ENCODE measurements around the gene PLEKHF1.

PLEKHF1 gene

GRCh38 chr19:29650772-29651387 lies 14.4 kb upstream of the PLEKHF1 start:
- no peak overlapping the region for H2AFZ ChIP-seq (ENCODE audit: insufficient read depth, low read length, poor library complexity)
- H3K4me1 ChIP-seq (ENCODE audit: control insufficient read depth in 1 of 2, insufficient read depth in 2 of 2, low read length in 2 of 2) = no peaks in the 10 kb centered on the region
- no peak overlapping the region for H3K9ac ChIP-seq (ENCODE audit: low read length)
- H3K36me3 ChIP-seq (ENCODE audit: control insufficient read depth in 1 of 2, insufficient read depth in 2 of 2, low read length in 2 of 2) = no peaks in the 10 kb centered on the region
- H2BK120ac ChIP-seq (ENCODE audit: insufficient read depth, low read length, poor library complexity) = no peak overlapping the region
- no peak overlapping the region for H2AK5ac ChIP-seq (ENCODE audit: low read length)
- H4K12ac ChIP-seq (ENCODE audit: low read depth, low read length) = no peak overlapping the region
- no peaks in the 10 kb centered on the region for H3K79me1 ChIP-seq (ENCODE audit: low read length)
- H3K79me2 ChIP-seq (ENCODE audit: control insufficient read depth, insufficient read depth, low read length, poor library complexity) = no peaks in the 10 kb centered on the region
- no peak overlapping the region for H3K4me2 ChIP-seq (ENCODE audit: low read length)
- no peak for DNase-seq
- WGBS (ENCODE audit: extremely low coverage, insufficient coverage, insufficient read length) = no CpG with 5 or more reads among the region's 7 CpGs
- H3K18ac ChIP-seq (ENCODE audit: low read length) = no peak overlapping the region
- H3K9me3 ChIP-seq (ENCODE audit: insufficient read depth, low read depth, low read length) = peaks cover 2% of the 10 kb centered on the region
- H4K8ac ChIP-seq (ENCODE audit: low read depth, low read length) = no peak overlapping the region
- H3K27ac ChIP-seq (ENCODE audit: low read depth, low read length) = no peak overlapping the region
- H3K27me3 ChIP-seq (ENCODE audit: insufficient read depth, low read length) = no peaks in the 10 kb centered on the region
- H2BK12ac ChIP-seq (ENCODE audit: low read length) = no peak overlapping the region
- H3K4ac ChIP-seq (ENCODE audit: low read depth, low read length) = no peak overlapping the region
- no peak overlapping the region for H4K91ac ChIP-seq (ENCODE audit: low read depth, low read length)
- H3K14ac ChIP-seq (ENCODE audit: low read length) = no peak overlapping the region
- no peak overlapping the region for H3K4me3 ChIP-seq (ENCODE audit: low read depth, low read length)
- no peak overlapping the region for H3K23ac ChIP-seq (ENCODE audit: low read length)
- H2BK5ac ChIP-seq (ENCODE audit: low read depth, low read length, poor library complexity) = no peak overlapping the region

GRCh38 chr19:29651622-29652394 lies 13.5 kb upstream of the PLEKHF1 start:
- Histone ChIP-seq H3K79me1 (ENCODE audit: low read length) (no peaks in the 10 kb centered on the region), H3K4me3 (ENCODE audit: low read depth, low read length) (no peak overlapping the region), H4K91ac (ENCODE audit: low read depth, low read length) (no peak overlapping the region), H2BK12ac (ENCODE audit: low read length) (no peak overlapping the region), H2BK120ac (ENCODE audit: insufficient read depth, low read length, poor library complexity) (no peak overlapping the region), H3K23ac (ENCODE audit: low read length) (no peak overlapping the region), H2AK5ac (ENCODE audit: low read length) (no peak overlapping the region), H3K79me2 (ENCODE audit: control insufficient read depth, insufficient read depth, low read length, poor library complexity) (no peaks in the 10 kb centered on the region), H3K27me3 (ENCODE audit: insufficient read depth, low read length) (no peaks in the 10 kb centered on the region), H2AFZ (ENCODE audit: insufficient read depth, low read length, poor library complexity) (no peak overlapping the region), H3K4ac (ENCODE audit: low read depth, low read length) (no peak overlapping the region), H4K8ac (ENCODE audit: low read depth, low read length) (no peak overlapping the region), H3K27ac (ENCODE audit: low read depth, low read length) (no peak overlapping the region), H3K9ac (ENCODE audit: low read length) (no peak overlapping the region), H3K36me3 (ENCODE audit: control insufficient read depth in 1 of 2, insufficient read depth in 2 of 2, low read length in 2 of 2) (no peaks in the 10 kb centered on the region), H4K12ac (ENCODE audit: low read depth, low read length) (no peak overlapping the region), H3K9me3 (ENCODE audit: insufficient read depth, low read depth, low read length) (peaks cover 2% of the 10 kb centered on the region), H3K18ac (ENCODE audit: low read length) (no peak overlapping the region), H2BK5ac (ENCODE audit: low read depth, low read length, poor library complexity) (no peak overlapping the region), H3K4me2 (ENCODE audit: low read length) (no peak overlapping the region), H3K4me1 (ENCODE audit: control insufficient read depth in 1 of 2, insufficient read depth in 2 of 2, low read length in 2 of 2) (no peaks in the 10 kb centered on the region), H3K14ac (ENCODE audit: low read length) (no peak overlapping the region)
- no peak for DNase-seq
- WGBS (ENCODE audit: extremely low coverage, insufficient coverage, insufficient read length) = no CpG with 5 or more reads among the region's 7 CpGs

GRCh38 chr19:29653398-29653797 lies 11.9 kb upstream of the PLEKHF1 start:
- H3K4ac ChIP-seq (ENCODE audit: low read depth, low read length) = no peak overlapping the region
- no CpG with 5 or more reads among the region's 5 CpGs for WGBS (ENCODE audit: extremely low coverage, insufficient coverage, insufficient read length)
- no peak overlapping the region for H3K4me2 ChIP-seq (ENCODE audit: low read length)
- H4K12ac ChIP-seq (ENCODE audit: low read depth, low read length) = no peak overlapping the region
- H2AFZ ChIP-seq (ENCODE audit: insufficient read depth, low read length, poor library complexity) = no peak overlapping the region
- H4K91ac ChIP-seq (ENCODE audit: low read depth, low read length) = no peak overlapping the region
- no peaks in the 10 kb centered on the region for H3K4me1 ChIP-seq (ENCODE audit: control insufficient read depth in 1 of 2, insufficient read depth in 2 of 2, low read length in 2 of 2)
- H3K23ac ChIP-seq (ENCODE audit: low read length) = no peak overlapping the region
- no peak overlapping the region for H3K4me3 ChIP-seq (ENCODE audit: low read depth, low read length)
- DNase-seq = no peak
- H3K36me3 ChIP-seq (ENCODE audit: control insufficient read depth in 1 of 2, insufficient read depth in 2 of 2, low read length in 2 of 2) = no peaks in the 10 kb centered on the region
- H4K8ac ChIP-seq (ENCODE audit: low read depth, low read length) = no peak overlapping the region
- H3K27ac ChIP-seq (ENCODE audit: low read depth, low read length) = no peak overlapping the region
- no peaks in the 10 kb centered on the region for H3K27me3 ChIP-seq (ENCODE audit: insufficient read depth, low read length)
- H3K18ac ChIP-seq (ENCODE audit: low read length) = no peak overlapping the region
- no peak overlapping the region for H2AK5ac ChIP-seq (ENCODE audit: low read length)
- no peak overlapping the region for H2BK5ac ChIP-seq (ENCODE audit: low read depth, low read length, poor library complexity)
- H3K9ac ChIP-seq (ENCODE audit: low read length) = no peak overlapping the region
- peaks cover 2% of the 10 kb centered on the region for H3K9me3 ChIP-seq (ENCODE audit: insufficient read depth, low read depth, low read length)
- no peaks in the 10 kb centered on the region for H3K79me2 ChIP-seq (ENCODE audit: control insufficient read depth, insufficient read depth, low read length, poor library complexity)
- H3K79me1 ChIP-seq (ENCODE audit: low read length) = no peaks in the 10 kb centered on the region
- H3K14ac ChIP-seq (ENCODE audit: low read length) = no peak overlapping the region
- H2BK120ac ChIP-seq (ENCODE audit: insufficient read depth, low read length, poor library complexity) = no peak overlapping the region
- H2BK12ac ChIP-seq (ENCODE audit: low read length) = no peak overlapping the region

GRCh38 chr19:29655648-29656335 lies 9.5 kb upstream of the PLEKHF1 start:
- H2BK120ac ChIP-seq (ENCODE audit: insufficient read depth, low read length, poor library complexity) = no peak overlapping the region
- no peak overlapping the region for H2AK5ac ChIP-seq (ENCODE audit: low read length)
- H3K79me2 ChIP-seq (ENCODE audit: control insufficient read depth, insufficient read depth, low read length, poor library complexity) = no peaks in the 10 kb centered on the region
- H3K36me3 ChIP-seq (ENCODE audit: control insufficient read depth in 1 of 2, insufficient read depth in 2 of 2, low read length in 2 of 2) = no peaks in the 10 kb centered on the region
- DNase-seq = no peak
- H3K9me3 ChIP-seq (ENCODE audit: insufficient read depth, low read depth, low read length) = peaks cover 2% of the 10 kb centered on the region
- H3K18ac ChIP-seq (ENCODE audit: low read length) = no peak overlapping the region
- no peaks in the 10 kb centered on the region for H3K79me1 ChIP-seq (ENCODE audit: low read length)
- H3K4me3 ChIP-seq (ENCODE audit: low read depth, low read length) = no peak overlapping the region
- H4K12ac ChIP-seq (ENCODE audit: low read depth, low read length) = no peak overlapping the region
- no peak overlapping the region for H3K4me2 ChIP-seq (ENCODE audit: low read length)
- H3K9ac ChIP-seq (ENCODE audit: low read length) = no peak overlapping the region
- no peak overlapping the region for H3K27ac ChIP-seq (ENCODE audit: low read depth, low read length)
- H3K14ac ChIP-seq (ENCODE audit: low read length) = no peak overlapping the region
- no peak overlapping the region for H2AFZ ChIP-seq (ENCODE audit: insufficient read depth, low read length, poor library complexity)
- H3K23ac ChIP-seq (ENCODE audit: low read length) = no peak overlapping the region
- WGBS (ENCODE audit: extremely low coverage, insufficient coverage, insufficient read length) = no CpG with 5 or more reads among the region's 4 CpGs
- H2BK12ac ChIP-seq (ENCODE audit: low read length) = no peak overlapping the region
- H3K4ac ChIP-seq (ENCODE audit: low read depth, low read length) = no peak overlapping the region
- no peak overlapping the region for H4K8ac ChIP-seq (ENCODE audit: low read depth, low read length)
- H4K91ac ChIP-seq (ENCODE audit: low read depth, low read length) = no peak overlapping the region
- no peaks in the 10 kb centered on the region for H3K27me3 ChIP-seq (ENCODE audit: insufficient read depth, low read length)
- no peak overlapping the region for H2BK5ac ChIP-seq (ENCODE audit: low read depth, low read length, poor library complexity)
- no peaks in the 10 kb centered on the region for H3K4me1 ChIP-seq (ENCODE audit: control insufficient read depth in 1 of 2, insufficient read depth in 2 of 2, low read length in 2 of 2)

Measured in trophoblast cell (in vitro differentiated cells and primary cell).